ENCODE results near the gene GPATCH8. TPM values are rescaled to one million over a fixed set of nuclear protein-coding genes. Genes with fewer than 3 reads are reported as not detected.
"Not testable (repeated sequence)": the region's sequence is repeated elsewhere in the genome, so short reads cannot be mapped to it uniquely, and the experiment has no call there.

Gene GPATCH8
- total RNA-seq, 1 donor from 2014 or later: 62.6 TPM

DNA sequence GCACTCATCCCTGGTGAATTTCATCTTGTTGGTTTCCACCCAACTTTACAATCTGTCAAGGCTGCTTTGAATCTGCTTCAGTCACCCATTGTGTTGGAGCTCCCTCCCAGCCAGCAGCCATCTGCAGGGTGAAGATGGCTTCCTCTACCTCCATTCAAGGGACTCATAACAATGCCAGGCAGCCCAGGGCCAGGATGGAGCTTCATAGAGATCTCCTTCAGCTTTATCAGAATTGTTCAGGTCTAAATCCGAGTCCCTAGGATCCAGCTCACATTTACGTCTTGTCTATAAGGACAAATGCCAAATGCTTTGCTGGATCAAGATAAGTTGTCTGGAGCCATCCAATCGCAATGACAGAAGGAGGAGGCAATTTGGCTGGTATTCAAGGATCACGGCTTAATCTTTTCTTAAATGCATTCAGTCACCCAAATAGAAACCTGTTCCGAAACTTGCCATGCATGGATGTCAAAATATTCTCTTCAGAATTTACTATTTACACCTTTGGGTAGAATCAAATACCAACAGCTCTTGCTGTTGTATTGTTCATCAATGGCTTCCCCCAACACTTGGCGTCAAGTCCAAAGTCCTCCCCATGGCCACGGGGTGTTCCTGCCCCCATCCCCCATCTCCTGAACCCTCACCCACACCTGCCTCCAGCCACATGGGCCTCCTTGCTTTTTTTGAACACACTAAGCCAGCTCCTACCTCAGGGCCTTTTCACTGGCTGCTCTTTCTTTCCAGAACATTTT lies 135.8 kb downstream of the GPATCH8 start:
- H3K4me3 Mint-ChIP-seq (ENCODE audit: unreplicated experiment): no peak overlapping the region
- no peak for DNase-seq

DNA sequence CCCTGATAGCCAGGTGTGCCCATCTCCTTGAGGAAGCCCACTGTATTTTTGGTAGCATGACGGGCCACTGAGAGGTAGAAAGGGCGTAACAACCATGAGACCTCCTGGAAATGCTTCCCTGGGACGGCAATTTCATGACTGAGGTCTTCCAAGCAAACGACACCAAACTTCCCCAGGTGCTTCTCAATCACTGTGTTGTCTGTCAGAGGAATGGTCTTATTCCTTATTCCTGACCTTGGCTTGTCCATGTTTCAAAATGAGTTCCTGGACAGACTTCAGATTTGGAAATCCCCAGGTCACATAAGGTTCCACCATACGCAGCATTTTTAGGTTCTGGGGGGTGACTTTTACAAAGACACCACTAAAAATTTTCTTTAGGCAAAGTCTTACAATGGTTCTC lies 138.2 kb downstream of the GPATCH8 start:
- not testable (repeated sequence) for H3K36me3 Mint-ChIP-seq (ENCODE audit: unreplicated experiment); DNase-seq; H3K9me3 Mint-ChIP-seq (ENCODE audit: unreplicated experiment); H3K4me3 Mint-ChIP-seq (ENCODE audit: unreplicated experiment); H3K27ac Mint-ChIP-seq (ENCODE audit: unreplicated experiment)
- Mint-ChIP-seq H3K4me1 (ENCODE audit: low read depth, unreplicated experiment) (peaks cover 17% of the 10 kb centered on the region), H3K27me3 (ENCODE audit: unreplicated experiment) (peaks cover 15% of the 10 kb centered on the region)

More for the DNA sequence above, 135.8 kb downstream of the GPATCH8 start:
- Mint-ChIP-seq H3K9me3 (ENCODE audit: unreplicated experiment) (peaks cover 9% of the 10 kb centered on the region), H3K36me3 (ENCODE audit: unreplicated experiment) (no peaks in the 10 kb centered on the region), H3K27me3 (ENCODE audit: unreplicated experiment) (peaks cover 14% of the 10 kb centered on the region), H3K27ac (ENCODE audit: unreplicated experiment) (no peak overlapping the region), H3K4me1 (ENCODE audit: low read depth, unreplicated experiment) (no peaks in the 10 kb centered on the region)
- TF ChIP-seq, protein P1, sequence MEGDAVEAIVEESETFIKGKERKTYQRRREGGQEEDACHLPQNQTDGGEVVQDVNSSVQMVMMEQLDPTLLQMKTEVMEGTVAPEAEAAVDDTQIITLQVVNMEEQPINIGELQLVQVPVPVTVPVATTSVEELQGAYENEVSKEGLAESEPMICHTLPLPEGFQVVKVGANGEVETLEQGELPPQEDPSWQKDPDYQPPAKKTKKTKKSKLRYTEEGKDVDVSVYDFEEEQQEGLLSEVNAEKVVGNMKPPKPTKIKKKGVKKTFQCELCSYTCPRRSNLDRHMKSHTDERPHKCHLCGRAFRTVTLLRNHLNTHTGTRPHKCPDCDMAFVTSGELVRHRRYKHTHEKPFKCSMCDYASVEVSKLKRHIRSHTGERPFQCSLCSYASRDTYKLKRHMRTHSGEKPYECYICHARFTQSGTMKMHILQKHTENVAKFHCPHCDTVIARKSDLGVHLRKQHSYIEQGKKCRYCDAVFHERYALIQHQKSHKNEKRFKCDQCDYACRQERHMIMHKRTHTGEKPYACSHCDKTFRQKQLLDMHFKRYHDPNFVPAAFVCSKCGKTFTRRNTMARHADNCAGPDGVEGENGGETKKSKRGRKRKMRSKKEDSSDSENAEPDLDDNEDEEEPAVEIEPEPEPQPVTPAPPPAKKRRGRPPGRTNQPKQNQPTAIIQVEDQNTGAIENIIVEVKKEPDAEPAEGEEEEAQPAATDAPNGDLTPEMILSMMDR (IDR thresholded peaks at IDR 0.05; ENCODE audit: partially characterized antibody, unreplicated experiment): no peak

DNA sequence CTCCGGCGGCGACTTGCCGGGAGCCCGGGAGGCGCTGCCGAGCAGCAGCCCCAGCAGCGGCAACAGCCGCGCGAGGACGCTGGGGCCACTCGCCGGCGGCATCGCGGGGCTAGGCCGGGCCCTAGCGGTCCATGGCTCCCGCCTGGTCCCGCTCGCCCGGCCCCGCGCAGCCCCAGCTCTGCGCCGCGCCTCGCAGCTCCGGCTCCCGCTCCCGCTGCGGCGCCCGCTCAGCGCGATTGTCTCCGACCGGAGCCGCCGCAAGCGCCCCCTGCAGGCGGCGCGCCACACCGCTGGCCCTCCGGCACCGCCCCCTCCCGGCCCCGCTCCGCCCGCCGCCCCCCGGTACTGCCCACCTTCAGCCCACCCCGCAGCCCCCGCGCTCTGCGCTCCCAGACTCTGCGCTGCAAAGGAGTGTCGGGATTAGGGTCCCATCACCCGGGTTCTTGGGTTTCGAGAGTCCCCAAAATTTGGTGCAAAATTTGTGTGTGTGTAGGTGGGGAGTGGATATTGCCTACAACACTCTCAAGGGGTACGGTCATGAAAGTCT lies 139.5 kb downstream of the GPATCH8 start, which contains the start of gene FAM171A2:
TSS of gene FAM171A2 (minus strand) at position 241 of the 547 bp plus-strand sequence. CDS start at position 102, 139 bp downstream.
- peak; percentile 86 for DNase-seq
- H3K9me3 Mint-ChIP-seq (ENCODE audit: unreplicated experiment): peaks cover 9% of the 10 kb centered on the region

DNA sequence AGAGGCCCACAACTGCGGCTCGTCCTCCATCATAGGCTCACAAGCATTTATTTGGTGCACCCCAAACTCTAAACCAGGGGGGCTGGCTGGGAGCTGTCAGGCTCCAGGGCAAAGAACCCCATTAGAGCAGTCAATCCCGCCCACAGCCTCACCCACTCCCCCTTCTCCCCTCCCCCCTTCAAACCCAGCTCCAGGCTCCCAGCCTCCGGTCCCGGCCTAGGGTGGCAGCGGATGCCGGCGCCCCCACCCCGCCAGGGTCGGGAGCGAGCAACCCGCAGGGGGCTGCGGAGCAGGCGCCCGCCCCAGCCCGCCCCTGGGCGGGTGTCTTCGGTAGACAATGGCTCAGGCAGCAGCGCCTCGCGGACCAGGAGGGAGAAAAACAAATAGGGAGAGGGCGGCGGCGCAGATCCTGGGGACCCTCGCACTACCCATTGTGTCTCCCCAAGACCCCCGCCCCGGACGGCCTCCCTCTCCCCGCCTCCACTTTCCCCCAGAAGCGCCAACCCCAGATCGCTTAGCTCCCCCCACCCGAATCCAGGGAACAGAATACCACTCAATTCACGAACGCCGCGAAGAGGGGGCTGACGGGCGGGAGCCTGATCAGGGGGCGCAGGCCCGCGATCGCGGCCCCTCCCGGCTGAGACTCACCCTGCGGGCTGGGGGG lies 140.1 kb downstream of the GPATCH8 start:
- peak overlapping the region; percentile 90 for H3K27ac Mint-ChIP-seq (ENCODE audit: unreplicated experiment)
- peaks cover 15% of the 10 kb centered on the region for H3K27me3 Mint-ChIP-seq (ENCODE audit: unreplicated experiment)
- peaks cover 24% of the 10 kb centered on the region for H3K4me1 Mint-ChIP-seq (ENCODE audit: low read depth, unreplicated experiment)
- H3K9me3 Mint-ChIP-seq (ENCODE audit: unreplicated experiment): peaks cover 10% of the 10 kb centered on the region
- H3K36me3 Mint-ChIP-seq (ENCODE audit: unreplicated experiment): no peaks in the 10 kb centered on the region
- peak; percentile 52 for DNase-seq
- TF ChIP-seq, protein P1 (IDR thresholded peaks at IDR 0.05; ENCODE audit: partially characterized antibody, unreplicated experiment): no peak
- peak overlapping the region; percentile 88 for H3K4me3 Mint-ChIP-seq (ENCODE audit: unreplicated experiment)

More for the DNA sequence above, 139.5 kb downstream of the GPATCH8 start, which contains the start of gene FAM171A2:
- TF ChIP-seq, protein P1 (IDR thresholded peaks at IDR 0.05; ENCODE audit: partially characterized antibody, unreplicated experiment): peak; percentile 85
- Mint-ChIP-seq H3K27me3 (ENCODE audit: unreplicated experiment) (peaks cover 17% of the 10 kb centered on the region), H3K4me1 (ENCODE audit: low read depth, unreplicated experiment) (peaks cover 24% of the 10 kb centered on the region), H3K4me3 (ENCODE audit: unreplicated experiment) (peak within 1 kb of the TSS; percentile 88), H3K36me3 (ENCODE audit: unreplicated experiment) (no peaks in the 10 kb centered on the region), H3K27ac (ENCODE audit: unreplicated experiment) (peak within 1 kb of the TSS; percentile 90)

DNA sequence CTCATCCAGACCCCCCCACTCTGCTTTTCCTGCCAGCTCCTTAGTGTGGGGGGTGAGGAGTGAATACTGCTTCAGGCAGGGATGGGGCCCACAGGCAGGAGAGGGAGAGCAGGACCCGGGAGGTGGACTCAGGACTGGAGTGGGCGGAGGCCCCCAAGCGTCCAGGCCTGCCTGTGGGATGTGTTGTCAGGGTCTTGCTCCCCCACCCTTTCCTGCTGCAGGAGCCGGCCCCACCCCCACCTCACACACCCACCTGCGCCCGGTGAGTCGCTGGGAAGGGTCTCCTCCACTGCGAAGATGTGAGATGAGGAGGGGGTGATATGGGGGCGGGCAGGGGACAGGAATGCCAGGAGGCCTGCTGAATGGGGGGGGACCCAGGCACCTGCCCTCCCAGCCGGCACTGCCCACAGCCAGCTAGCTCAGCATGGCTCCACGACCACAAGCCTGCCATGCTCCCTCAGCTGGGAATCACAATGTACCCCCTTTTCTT lies 140.7 kb downstream of the GPATCH8 start:
- no peak for DNase-seq
- peak overlapping the region; percentile 88 for H3K4me3 Mint-ChIP-seq (ENCODE audit: unreplicated experiment)
- H3K27me3 Mint-ChIP-seq (ENCODE audit: unreplicated experiment): peaks cover 12% of the 10 kb centered on the region
- H3K9me3 Mint-ChIP-seq (ENCODE audit: unreplicated experiment): peaks cover 10% of the 10 kb centered on the region
- H3K36me3 Mint-ChIP-seq (ENCODE audit: unreplicated experiment): no peaks in the 10 kb centered on the region
- peaks cover 24% of the 10 kb centered on the region for H3K4me1 Mint-ChIP-seq (ENCODE audit: low read depth, unreplicated experiment)
- TF ChIP-seq, protein P1 (IDR thresholded peaks at IDR 0.05; ENCODE audit: partially characterized antibody, unreplicated experiment): no peak
- no peak overlapping the region for H3K27ac Mint-ChIP-seq (ENCODE audit: unreplicated experiment)
